ENCODE data around the gene TUG1. TPM values are rescaled to one million over a fixed set of nuclear protein-coding genes. Genes with fewer than 3 reads are reported as not detected.
A peak's percentile ranks its signal among the peaks of the same experiment; 100 is the strongest.

The TUG1 gene
- total and polyA plus RNA-seq, 9 of the 15 experiments (the other 6 are each of a cell fraction or from before 2014, with no cell fraction given), result 24.7 to 132 (median 58.9) TPM

- POLR2A ChIA-PET, result interaction anchor here (0.8 to 2.6 kb wide), 2 partner anchors 11 to 23 kb away, joined by 3 to 11 read pairs; partner anchors contain the start of genes MORC2 and TUG1
- intact Hi-C loops (cut with micrococcal nuclease), result no loop called here
Observed at GRCh38 chr22:30979932-30980331, 10.9 kb downstream of the TUG1 start.

GRCh38 chr22:30982512-30982911 is 13.4 kb downstream of the TUG1 start:
- intact Hi-C loops (cut with micrococcal nuclease), result no loop called here

More at GRCh38 chr22:30979932-30980331, 10.9 kb downstream of the TUG1 start:
- TF ChIP-seq TEAD1 (CRISPR knock-in tag; IDR thresholded peaks at IDR 0.05), result no peak
- no peak for TF ChIP-seq ZSCAN29 (IDR thresholded peaks at IDR 0.05)
- no peak for TF ChIP-seq ARID2 (IDR thresholded peaks at IDR 0.05)
- TF ChIP-seq ZBTB8A (IDR thresholded peaks at IDR 0.05; ENCODE audit: partially characterized antibody), result no peak
- TF ChIP-seq CEBPG (CRISPR knock-in tag; IDR thresholded peaks at IDR 0.05), result no peak
- no peak for TF ChIP-seq CEBPG (tag; conservative IDR thresholded peaks at IDR 0.05 in 1 of 2, IDR thresholded peaks at IDR 0.05 in 1 of 2)
- TF ChIP-seq KDM1A (IDR thresholded peaks at IDR 0.05), result 0 out of 4 replicates have a peak, but pooled peaks of 1 of the 2 experiments have one; percentile 43
- no peak for TF ChIP-seq RBM34 (IDR thresholded peaks at IDR 0.05; ENCODE audit: borderline replicate concordance, insufficient read depth, low read length)
- in situ Hi-C loops (cut with MboI), result no loop called here
- no peak for FAIRE-seq
- ATAC-seq, result no peak
- Histone ChIP-seq H3K9me3 (replicated peaks; ENCODE audit: control insufficient read depth, insufficient read depth, low read depth, low read length) (peaks cover 13% of the 10 kb centered on the region), H3K79me2 (ENCODE audit: control insufficient read depth, insufficient read depth, low read length) (peaks cover 13% of the 10 kb centered on the region; the same call in 2 of the 3 replicates), H3K4me2 (ENCODE audit: insufficient read depth, low read length) (no peak overlapping the region), H3K27ac (ENCODE audit: extremely low read depth, low read depth, low read length) (no peak overlapping the region), H3K9me1 (ENCODE audit: control insufficient read depth, insufficient read depth, low read length) (no peaks in the 10 kb centered on the region), H3K27me3 (ENCODE audit: control insufficient read depth in 2 of 2, insufficient read depth in 2 of 2, low read length in 2 of 2) (no peaks in the 10 kb centered on the region; a peak in 1 of 5 replicates), H3K4me1 (replicated peaks in 1 of 2; ENCODE audit: control insufficient read depth in 2 of 2, insufficient read depth in 2 of 2, low read length in 2 of 2) (no peaks in the 10 kb centered on the region), H3K4me3 (no peak overlapping the region), H4K20me1 (replicated peaks; ENCODE audit: control insufficient read depth, insufficient read depth, low read length) (no peaks in the 10 kb centered on the region), H3K36me3 (ENCODE audit: control insufficient read depth, insufficient read depth, low read length) (peaks cover 10% of the 10 kb centered on the region), H3K9ac (ENCODE audit: insufficient read depth in 1 of 2, low read depth in 2 of 2, low read length in 2 of 2) (no peak overlapping the region), H2AFZ (ENCODE audit: low read depth, low read length) (no peak overlapping the region)
- no peak for DNase-seq (ENCODE audit: extremely low read depth in 1 of 4, low spot score in 3 of 4)
- 40% methylated on average over 3 of the region's 3 CpGs for WGBS (ENCODE audit: insufficient coverage, low coverage, missing lambda C conversion rate)
- CTCF ChIA-PET (ENCODE audit: low intra/inter-chr PET ratio), result no interaction called here
- BruUV-seq (replicated peaks), result no TSS peak

More at GRCh38 chr22:30982512-30982911, 13.4 kb downstream of the TUG1 start:
- WGBS (ENCODE audit: insufficient coverage, low coverage, missing lambda C conversion rate), result 4% methylated on average over 2 of the region's 2 CpGs
- no peak for FAIRE-seq
- Histone ChIP-seq H3K4me2 (ENCODE audit: insufficient read depth, low read length) (no peak overlapping the region), H3K9ac (ENCODE audit: insufficient read depth in 1 of 2, low read depth in 2 of 2, low read length in 2 of 2) (no peak overlapping the region), H4K20me1 (replicated peaks; ENCODE audit: control insufficient read depth, insufficient read depth, low read length) (no peaks in the 10 kb centered on the region), H3K36me3 (ENCODE audit: control insufficient read depth, insufficient read depth, low read length) (no peaks in the 10 kb centered on the region), H3K79me2 (ENCODE audit: control insufficient read depth, insufficient read depth, low read length) (no peaks in the 10 kb centered on the region), H3K4me1 (replicated peaks in 1 of 2; ENCODE audit: control insufficient read depth in 2 of 2, insufficient read depth in 2 of 2, low read length in 2 of 2) (no peaks in the 10 kb centered on the region), H3K9me3 (replicated peaks; ENCODE audit: control insufficient read depth, insufficient read depth, low read depth, low read length) (no peaks in the 10 kb centered on the region; the same call in 1 of the 2 replicates), H2AFZ (ENCODE audit: low read depth, low read length) (no peak overlapping the region), H3K4me3 (no peak overlapping the region), H3K27me3 (ENCODE audit: control insufficient read depth in 2 of 2, insufficient read depth in 2 of 2, low read length in 2 of 2) (no peaks in the 10 kb centered on the region; a peak in 1 of 5 replicates), H3K27ac (ENCODE audit: extremely low read depth, low read depth, low read length) (no peak overlapping the region), H3K9me1 (ENCODE audit: control insufficient read depth, insufficient read depth, low read length) (no peaks in the 10 kb centered on the region)
- in situ Hi-C loops (cut with MboI), result no loop called here
- no TSS peak for BruUV-seq (replicated peaks)
- ChIA-PET POLR2A (no interaction called here), CTCF (ENCODE audit: low intra/inter-chr PET ratio) (no interaction called here)
- DNase-seq (ENCODE audit: extremely low read depth in 1 of 4, low spot score in 3 of 4), result no peak
- no peak for ATAC-seq
- TF ChIP-seq ZNF316 (IDR thresholded peaks at IDR 0.05), result peak; percentile 44; the same call in 1 of the 2 replicates
- no peak for TF ChIP-seq OTX1 (CRISPR knock-in tag; IDR thresholded peaks at IDR 0.05)
- 0 out of 2 replicates have a peak, but pooled peaks have one; percentile 4 for TF ChIP-seq MAFG (tag; conservative IDR thresholded peaks at IDR 0.05)
- no peak for TF ChIP-seq HMG20B (CRISPR knock-in tag; IDR thresholded peaks at IDR 0.05)
- TF ChIP-seq C11orf30 (IDR thresholded peaks at IDR 0.05; ENCODE audit: low read depth), result peak; percentile 23; the same call in 1 of the 2 replicates
- TF ChIP-seq SMAD3 (CRISPR knock-in tag; conservative IDR thresholded peaks at IDR 0.05), result no peak
- no peak for TF ChIP-seq ZNF184 (CRISPR knock-in tag; IDR thresholded peaks at IDR 0.05)
